Measurements from ENCODE around the gene AARS2.

DNA sequence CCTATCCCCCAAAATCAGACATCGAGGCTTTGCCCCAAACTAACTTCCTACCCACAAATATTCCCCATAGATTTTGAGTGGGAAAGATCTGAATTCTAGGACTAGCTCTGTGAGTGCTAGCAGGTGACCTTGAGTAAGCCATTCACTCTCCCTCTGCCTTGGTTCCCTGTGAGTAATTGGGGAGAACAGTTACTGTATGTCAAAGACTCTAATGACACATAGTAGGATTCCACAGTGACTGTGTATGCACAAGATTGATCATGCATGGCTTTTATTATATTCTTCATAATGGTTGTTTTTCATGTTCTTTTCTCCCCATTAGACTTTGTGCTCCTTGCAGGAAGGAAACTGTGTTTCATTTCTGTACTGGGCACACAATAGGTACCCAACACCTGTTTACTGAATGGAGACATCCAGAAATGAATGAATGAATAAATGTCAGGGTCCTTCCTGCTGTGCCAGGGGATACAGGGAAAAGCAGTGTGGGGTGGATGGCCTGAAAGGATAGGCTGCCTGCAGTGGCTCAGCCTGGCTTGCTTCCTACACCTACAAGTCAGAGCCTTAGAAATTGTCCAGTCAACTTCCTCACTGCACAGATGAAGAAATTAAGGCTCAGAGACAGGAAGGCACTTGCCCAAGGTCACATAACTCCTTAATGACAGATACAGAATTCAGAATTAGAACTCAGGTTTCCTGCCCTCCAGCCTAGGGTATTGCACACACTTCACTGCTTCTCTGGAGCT lies 43.8 kb downstream of the AARS2 start:
- TF ChIP-seq, protein P1, sequence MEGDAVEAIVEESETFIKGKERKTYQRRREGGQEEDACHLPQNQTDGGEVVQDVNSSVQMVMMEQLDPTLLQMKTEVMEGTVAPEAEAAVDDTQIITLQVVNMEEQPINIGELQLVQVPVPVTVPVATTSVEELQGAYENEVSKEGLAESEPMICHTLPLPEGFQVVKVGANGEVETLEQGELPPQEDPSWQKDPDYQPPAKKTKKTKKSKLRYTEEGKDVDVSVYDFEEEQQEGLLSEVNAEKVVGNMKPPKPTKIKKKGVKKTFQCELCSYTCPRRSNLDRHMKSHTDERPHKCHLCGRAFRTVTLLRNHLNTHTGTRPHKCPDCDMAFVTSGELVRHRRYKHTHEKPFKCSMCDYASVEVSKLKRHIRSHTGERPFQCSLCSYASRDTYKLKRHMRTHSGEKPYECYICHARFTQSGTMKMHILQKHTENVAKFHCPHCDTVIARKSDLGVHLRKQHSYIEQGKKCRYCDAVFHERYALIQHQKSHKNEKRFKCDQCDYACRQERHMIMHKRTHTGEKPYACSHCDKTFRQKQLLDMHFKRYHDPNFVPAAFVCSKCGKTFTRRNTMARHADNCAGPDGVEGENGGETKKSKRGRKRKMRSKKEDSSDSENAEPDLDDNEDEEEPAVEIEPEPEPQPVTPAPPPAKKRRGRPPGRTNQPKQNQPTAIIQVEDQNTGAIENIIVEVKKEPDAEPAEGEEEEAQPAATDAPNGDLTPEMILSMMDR (IDR thresholded peaks at IDR 0.05; ENCODE audit: insufficient read depth, low read length) = no peak
- TF ChIP-seq SPI1 (IDR thresholded peaks at IDR 0.05; ENCODE audit: borderline replicate concordance, low read depth) (peak; percentile 45; the same call in 1 of the 2 replicates), POLR2AphosphoS5 (IDR thresholded peaks at IDR 0.05; ENCODE audit: low read depth) (no peak), GABPA (IDR thresholded peaks at IDR 0.05; ENCODE audit: low read depth) (no peak)

Data from HL-60 (cell line).